RWPE1 (cell line): ENCODE data around the gene PLEKHG4B.

Experiments
- CTCF ChIA-PET: fragments of 350-600 bp; sonication (Branson Sonifier 250); formaldehyde crosslinking; extraction: SDS; loops from one replicate; lab custom pipeline; 2021; lab: Yijun Ruan, JAX
- POLR2A ChIA-PET: fragments of 400-600 bp; formaldehyde crosslinking; extraction: SDS; loops from one replicate; lab custom pipeline; 2020; ENCODE audit warnings: antibody characterized with exemption; ENCODE audit not compliant: low non-redundant PET; lab: Yijun Ruan, JAX
- DNase-seq: peaks from one replicate; pipeline ENCODE4 v3.0.0; 2012; ENCODE audit warnings: low spot score
- H3K27ac ChIP-seq: fragments of 450-650 bp; 2 replicates; pipeline ENCODE4 v1.5.1; 2017
- TF ChIP-seq, protein P1 (sequence below): fragments of 450-650 bp; conservative IDR thresholded peaks from 2 replicates; pipeline ENCODE4 v1.5.1; 2017; ENCODE audit warnings: low read depth, mild to moderate bottlenecking

The PLEKHG4B gene

GRCh38 chr5:181566-181965 is 89.6 kb downstream of the PLEKHG4B start:
- no peak overlapping the region for H3K27ac ChIP-seq
- POLR2A ChIA-PET = no interaction called here
- CTCF ChIA-PET = no interaction called here
- no peak for DNase-seq
- TF ChIP-seq, protein P1, sequence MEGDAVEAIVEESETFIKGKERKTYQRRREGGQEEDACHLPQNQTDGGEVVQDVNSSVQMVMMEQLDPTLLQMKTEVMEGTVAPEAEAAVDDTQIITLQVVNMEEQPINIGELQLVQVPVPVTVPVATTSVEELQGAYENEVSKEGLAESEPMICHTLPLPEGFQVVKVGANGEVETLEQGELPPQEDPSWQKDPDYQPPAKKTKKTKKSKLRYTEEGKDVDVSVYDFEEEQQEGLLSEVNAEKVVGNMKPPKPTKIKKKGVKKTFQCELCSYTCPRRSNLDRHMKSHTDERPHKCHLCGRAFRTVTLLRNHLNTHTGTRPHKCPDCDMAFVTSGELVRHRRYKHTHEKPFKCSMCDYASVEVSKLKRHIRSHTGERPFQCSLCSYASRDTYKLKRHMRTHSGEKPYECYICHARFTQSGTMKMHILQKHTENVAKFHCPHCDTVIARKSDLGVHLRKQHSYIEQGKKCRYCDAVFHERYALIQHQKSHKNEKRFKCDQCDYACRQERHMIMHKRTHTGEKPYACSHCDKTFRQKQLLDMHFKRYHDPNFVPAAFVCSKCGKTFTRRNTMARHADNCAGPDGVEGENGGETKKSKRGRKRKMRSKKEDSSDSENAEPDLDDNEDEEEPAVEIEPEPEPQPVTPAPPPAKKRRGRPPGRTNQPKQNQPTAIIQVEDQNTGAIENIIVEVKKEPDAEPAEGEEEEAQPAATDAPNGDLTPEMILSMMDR = no peak

GRCh38 chr5:182126-182525 is 90.2 kb downstream of the PLEKHG4B start:
- DNase-seq = no peak
- no peak overlapping the region for H3K27ac ChIP-seq
- TF ChIP-seq, protein P1 = no peak
- ChIA-PET POLR2A (no interaction called here), CTCF (no interaction called here)

DNA sequence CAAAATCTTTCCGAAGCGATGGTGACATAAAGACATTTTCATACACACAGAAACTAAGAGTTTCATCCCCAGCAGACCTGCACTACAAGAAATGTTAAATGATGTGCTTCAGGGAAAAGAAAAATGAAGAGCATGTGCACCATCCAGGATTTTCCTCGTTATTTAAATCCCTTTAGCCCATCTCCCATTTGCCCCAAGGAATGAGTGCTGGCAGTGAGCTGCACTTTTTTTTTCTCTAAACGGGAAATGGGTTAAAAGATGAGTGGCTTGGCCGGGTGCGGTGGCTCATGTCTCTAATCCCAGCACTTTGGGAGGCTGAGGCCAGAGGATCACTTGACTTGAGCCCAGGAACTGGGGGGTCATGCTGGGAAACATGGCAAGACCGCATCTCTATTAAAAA is 92.5 kb downstream of the PLEKHG4B start:
- ChIA-PET CTCF (interaction anchor here (0.6 kb wide), 1 partner anchor 105 kb away, joined by 3 read pairs; no protein-coding TSS in a partner anchor), POLR2A (no interaction called here)
- DNase-seq = no peak
- TF ChIP-seq, protein P1 = no peak
- H3K27ac ChIP-seq = no peak overlapping the region

- H3K27ac ChIP-seq = no peak overlapping the region
- no peak for DNase-seq
- TF ChIP-seq, protein P1 = no peak
- CTCF ChIA-PET = interaction anchor here (0.6 kb wide), 1 partner anchor 106 kb away, joined by 3 read pairs; no protein-coding TSS in a partner anchor
- POLR2A ChIA-PET = no interaction called here
Observed at GRCh38 chr5:185095-186070, 93.4 kb downstream of the PLEKHG4B start.

GRCh38 chr5:186091-187041 is 94.4 kb downstream of the PLEKHG4B start:
- H3K27ac ChIP-seq = no peak overlapping the region
- TF ChIP-seq, protein P1 = no peak
- ChIA-PET CTCF (no interaction called here), POLR2A (no interaction called here)
- no peak for DNase-seq

DNA sequence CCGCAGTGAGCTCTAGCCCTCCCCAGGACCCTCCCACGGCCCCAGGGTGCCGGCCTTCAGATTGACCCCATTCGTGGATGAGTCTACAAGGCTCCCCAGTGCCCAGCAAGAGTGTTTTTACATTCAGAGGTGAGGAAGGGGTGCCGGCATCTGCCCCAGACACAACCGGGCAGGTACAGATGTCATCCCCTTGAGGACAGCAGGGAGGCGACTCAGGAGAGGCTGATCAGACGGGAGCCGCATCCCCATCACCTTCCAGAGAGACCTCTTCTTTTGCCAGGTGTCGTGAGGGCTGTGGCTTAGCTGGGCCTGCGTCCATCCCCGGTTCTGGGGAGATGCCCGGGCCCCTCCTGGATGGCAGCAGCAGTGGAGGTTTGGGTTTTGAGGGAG is 95.1 kb downstream of the PLEKHG4B start:
- no peak for DNase-seq
- TF ChIP-seq, protein P1 = no peak
- no peak overlapping the region for H3K27ac ChIP-seq
- CTCF ChIA-PET = no interaction called here
- POLR2A ChIA-PET = no interaction called here
